OCI-M2 (cell line): ENCODE results near the gene EFCAB7.
A peak's percentile ranks its signal among the peaks of the same experiment; 100 is the strongest.
"Not testable (repeated sequence)": the region's sequence is repeated elsewhere in the genome, so short reads cannot be mapped to it uniquely, and the experiment has no call there.

Experiments used
- DNase-seq: peaks from one replicate; lab custom pipeline; 2025; ENCODE audit not compliant: unreplicated experiment; lab: John Stamatoyannopoulos, UW

Gene EFCAB7

GRCh38 chr1:63547621-63548294, 24.4 kb downstream of the EFCAB7 start:
- DNase-seq = no peak

GRCh38 chr1:63548303-63548702, 25.0 kb downstream of the EFCAB7 start:
- no peak for DNase-seq

DNA sequence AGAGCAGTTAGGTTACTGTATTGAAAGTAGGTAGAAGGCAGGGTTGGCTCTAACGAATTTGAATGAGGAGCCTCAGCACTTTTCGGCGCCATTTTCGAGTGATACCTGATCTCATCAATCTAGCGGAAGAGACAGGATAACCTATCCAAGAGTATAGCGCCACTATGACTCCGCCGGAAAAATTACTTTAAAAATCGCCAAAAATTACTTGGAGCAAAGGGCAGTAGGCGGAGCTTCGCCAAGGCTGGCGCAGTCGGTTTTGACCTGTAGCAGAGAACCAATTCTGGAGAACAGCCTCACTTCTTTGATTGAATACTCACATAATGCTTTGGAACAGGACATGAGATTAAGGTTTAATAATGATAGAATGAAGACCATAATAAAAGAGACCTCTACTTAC, 25.6 kb downstream of the EFCAB7 start:
- DNase-seq = no peak

DNA sequence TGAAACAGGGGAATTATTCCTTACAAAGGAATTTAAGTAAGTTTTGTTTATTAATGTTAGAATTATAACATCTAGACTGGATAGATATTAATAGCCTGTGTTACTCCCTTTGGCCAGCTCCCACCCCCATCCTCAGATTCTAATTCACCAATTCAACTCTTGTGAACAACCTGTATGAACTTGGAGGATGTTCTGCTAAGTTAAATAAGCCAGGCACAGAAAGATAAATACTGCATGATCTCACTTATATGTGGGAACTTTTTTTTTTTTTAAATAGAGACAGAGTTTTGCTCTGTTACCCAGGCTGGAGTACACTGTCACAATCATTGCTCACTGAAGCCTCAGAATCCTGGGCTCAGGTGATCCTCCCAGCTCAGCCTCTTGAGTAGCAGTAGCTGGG, 32.2 kb downstream of the EFCAB7 start:
- no peak for DNase-seq

- DNase-seq = peak; percentile 13
Measured at GRCh38 chr1:63557365-63557987, 34.2 kb downstream of the EFCAB7 start.

GRCh38 chr1:63559357-63559756, 36.0 kb downstream of the EFCAB7 start:
- no peak for DNase-seq

DNA sequence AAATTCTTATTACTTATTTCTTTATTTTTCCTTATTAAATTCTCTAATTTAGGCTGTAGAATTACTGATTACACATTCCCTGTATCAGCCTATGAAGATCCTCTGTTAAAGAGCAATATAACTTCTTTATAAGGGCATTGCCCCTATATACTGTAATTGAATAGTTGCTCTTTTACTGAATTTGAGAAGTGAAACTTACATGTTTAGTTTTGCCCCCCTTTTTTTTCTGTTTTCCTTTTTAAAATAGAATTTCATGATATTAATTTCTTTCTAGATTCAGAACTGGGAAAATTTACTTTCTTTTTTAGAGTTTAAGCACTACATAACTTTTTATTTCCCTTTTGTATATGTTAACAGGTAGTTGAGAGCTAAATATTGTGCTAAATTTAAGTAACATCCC, 40.4 kb downstream of the EFCAB7 start:
- no peak for DNase-seq

DNA sequence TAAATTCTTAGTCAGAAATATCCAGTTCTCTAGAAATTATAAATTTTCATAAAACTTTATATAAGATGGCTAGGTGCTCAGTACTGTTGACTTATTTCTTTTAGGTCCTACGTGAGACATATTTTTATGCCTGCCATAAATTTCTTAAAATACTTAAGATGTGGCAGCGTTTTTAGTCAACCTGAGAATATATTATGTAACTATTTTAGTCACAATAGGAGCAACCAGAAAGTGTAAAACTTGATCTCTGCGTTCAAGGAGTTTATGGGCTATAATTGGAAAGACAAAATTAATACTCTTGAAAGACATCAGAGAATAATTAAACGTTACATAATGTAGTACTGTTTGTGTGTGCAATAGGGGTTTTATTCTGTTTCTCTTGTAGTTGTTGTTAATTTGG, 45.7 kb downstream of the EFCAB7 start:
- DNase-seq = no peak

DNA sequence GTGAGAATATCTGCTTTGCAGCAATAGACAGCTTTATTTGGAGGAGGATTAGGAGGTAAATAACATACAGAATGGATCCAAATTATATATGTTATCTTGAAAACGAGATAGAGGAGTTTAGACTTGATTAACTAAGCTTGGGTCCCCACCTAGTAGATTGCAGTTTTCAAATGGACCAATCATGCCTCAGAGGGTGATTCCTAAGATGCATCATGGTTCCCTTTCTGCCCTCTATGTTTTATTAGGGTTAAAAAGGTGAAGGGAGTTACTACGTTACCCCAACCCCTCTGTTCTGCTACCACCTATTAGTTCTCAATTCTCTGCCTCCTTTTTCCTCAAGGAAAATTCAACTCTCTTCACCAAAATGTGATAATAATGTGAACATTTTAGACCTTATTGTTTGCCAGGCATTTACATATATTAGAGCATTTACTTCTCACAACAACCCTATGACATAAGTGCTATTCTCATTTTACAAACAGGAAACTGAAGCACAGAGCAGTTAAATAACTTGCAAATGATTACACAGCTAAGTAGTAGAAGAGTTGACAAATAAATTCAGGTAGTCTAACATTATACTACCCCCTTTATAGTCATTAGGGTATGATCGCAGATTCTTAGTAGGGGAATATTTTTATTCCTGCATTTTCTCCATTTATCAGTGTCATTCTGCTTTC, 46.5 kb downstream of the EFCAB7 start:
- DNase-seq = no peak

DNA sequence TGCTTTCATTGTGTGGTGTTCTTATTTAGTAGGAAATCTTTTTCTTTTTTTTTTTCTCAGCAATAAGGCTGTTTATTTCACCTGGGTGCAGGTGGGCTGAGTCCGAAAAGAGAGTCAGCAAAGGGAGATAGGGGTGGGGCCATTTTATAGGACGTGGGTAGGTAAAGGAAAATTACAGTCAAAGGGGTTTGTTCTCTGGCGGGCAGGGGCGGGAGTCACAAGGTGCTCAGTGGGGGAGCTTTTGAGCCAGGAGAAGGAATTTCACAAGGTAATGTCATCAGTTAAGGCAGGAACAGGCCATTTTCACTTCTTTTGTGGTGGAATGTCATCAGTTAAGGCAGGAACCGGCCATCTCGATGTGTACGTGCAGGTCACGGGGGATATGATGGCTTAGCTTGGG, 49.4 kb downstream of the EFCAB7 start:
- DNase-seq = not testable (repeated sequence)

DNA sequence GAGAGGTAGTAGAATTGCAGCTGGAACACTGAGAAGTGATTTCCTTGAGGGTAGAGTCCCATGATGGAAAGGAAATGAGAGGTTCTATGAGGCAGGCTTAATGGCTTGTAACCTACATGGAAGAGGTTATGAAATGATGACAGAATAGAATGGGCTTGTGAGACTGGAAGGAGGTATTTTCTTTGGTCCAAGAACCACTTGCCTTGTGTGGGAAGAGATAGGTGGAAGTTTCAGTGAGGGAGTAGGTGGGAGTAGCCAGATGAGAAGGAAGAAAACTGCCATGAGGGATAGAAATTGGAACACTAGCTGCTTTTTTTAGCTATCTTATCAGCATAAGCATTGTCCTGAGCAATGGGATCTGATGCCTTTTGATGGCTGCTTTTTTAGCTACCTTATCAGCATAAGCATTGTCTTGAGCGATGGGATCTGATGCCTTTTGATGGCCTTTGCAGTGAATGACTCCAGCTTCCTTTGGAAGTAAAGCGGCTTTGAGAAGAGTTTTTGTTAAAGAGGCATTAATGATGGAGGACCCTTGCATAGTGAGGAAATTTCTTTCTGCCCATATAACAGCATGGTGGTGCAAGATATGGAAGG, 51.0 kb downstream of the EFCAB7 start:
- DNase-seq = not testable (repeated sequence)

- no peak for DNase-seq
Measured at GRCh38 chr1:63575340-63575826, 52.1 kb downstream of the EFCAB7 start.

DNA sequence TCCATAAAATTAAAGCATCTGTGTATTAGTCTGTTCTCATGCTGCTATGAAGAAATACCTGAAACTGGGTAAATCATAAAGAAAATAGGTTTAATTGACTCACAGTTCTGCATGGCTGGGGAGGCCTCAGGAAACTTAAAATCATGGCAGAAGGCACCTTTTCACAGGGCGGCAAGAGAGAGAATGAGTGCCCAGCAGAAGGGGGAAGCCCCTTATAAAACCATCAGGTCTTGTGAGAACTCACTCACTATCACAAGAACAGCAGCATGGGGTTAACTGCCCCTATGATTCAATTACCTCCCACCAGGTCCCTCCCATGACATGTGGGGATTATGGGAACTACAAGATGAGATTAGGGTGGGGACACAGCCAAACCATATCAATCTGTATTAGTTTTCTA, 63.0 kb downstream of the EFCAB7 start:
- DNase-seq = not testable (repeated sequence)

GRCh38 chr1:63590166-63590560, 66.8 kb downstream of the EFCAB7 start:
- no peak for DNase-seq

- DNase-seq = no peak
Measured at GRCh38 chr1:63592536-63593302, 69.4 kb downstream of the EFCAB7 start.

DNA sequence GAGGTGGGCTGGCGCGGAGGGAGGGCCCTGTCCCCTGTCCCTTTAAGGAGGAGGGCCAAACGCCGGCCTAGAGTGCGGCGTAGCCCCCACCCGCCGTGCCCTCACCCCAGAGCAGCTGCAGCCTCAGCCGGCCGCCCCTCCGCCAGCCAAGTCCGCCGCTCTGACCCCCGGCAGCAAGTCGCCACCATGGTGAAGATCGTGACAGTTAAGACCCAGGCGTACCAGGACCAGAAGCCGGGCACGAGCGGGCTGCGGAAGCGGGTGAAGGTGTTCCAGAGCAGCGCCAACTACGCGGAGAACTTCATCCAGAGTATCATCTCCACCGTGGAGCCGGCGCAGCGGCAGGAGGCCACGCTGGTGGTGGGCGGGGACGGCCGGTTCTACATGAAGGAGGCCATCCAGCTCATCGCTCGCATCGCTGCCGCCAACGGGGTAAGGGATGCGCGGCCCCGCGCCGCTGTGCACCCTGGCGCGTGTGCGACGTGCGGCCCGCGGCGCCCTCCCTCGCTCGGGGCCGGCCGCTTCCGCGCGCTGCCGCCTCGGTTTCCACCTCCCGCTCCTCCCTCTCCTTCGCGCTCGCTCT, 70.1 kb downstream of the EFCAB7 start, which contains the start of gene PGM1:
PGM1 (plus strand) TSS at position 109 of the 583 bp plus-strand sequence; CDS start at position 187, 78 bp downstream.
- no peak for DNase-seq

GRCh38 chr1:63593886-63594605, 70.7 kb downstream of the EFCAB7 start:
- DNase-seq = no peak

GRCh38 chr1:63595435-63595834, 72.1 kb downstream of the EFCAB7 start:
- no peak for DNase-seq

DNA sequence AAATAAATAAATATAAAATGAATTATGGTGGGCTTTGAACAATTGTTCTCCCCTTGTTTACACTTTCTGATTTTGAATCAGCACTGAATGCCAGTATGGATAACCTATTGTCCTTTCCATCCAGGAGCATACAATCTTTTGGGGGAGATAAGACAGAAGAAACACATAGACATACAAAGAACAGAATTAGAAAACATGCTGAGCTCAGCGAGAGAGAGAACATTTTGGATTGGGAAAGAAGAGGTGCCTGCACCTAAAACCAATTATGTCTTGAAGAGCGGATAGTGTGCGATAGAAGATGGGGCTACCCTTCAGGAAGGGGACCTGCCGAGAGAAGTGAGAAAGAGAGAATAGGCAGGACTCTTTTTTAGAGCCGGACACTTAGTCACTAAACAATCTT, 76.5 kb downstream of the EFCAB7 start:
- no peak for DNase-seq

DNA sequence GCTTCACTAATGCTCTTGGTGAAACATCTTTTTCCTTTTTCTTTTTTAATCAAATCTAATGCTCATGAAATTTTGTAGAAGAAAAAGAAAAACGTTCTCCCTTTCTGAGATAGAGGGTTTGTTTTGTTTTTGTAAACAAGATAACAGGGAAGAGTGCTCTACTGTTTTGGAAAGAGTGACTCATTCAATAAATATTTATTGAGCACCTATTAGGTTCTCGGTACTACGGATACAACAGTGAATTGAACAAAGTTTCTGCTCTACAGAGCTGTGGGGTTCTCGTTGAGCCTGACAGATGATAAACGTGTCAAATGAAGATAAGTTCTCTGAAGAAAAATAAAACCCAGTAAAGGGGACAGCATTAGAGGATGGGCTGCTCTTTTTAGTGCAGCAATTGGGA, 76.9 kb downstream of the EFCAB7 start:
- no peak for DNase-seq
